Heart left ventricle (tissue), 13 donors: ENCODE measurements around the gene USP13.

Source experiments
- POLR2A ChIP-seq, 2 donors: fragments of 450-650 bp; IDR thresholded peaks; one replicate each; pipeline ENCODE4 v1.6.1; 2017; ENCODE audit warnings: antibody characterized with exemption in 2 of 2, mild to moderate bottlenecking in 2 of 2, moderate library complexity in 2 of 2
- TF ChIP-seq, protein P1 (sequence below), 12 donors: fragments of 200-600 bp; sonication (generic) in 4 of 12; IDR thresholded peaks; one replicate each; pipeline versions ENCODE4 v1.5.0 to v1.8.0; 2018 to 2022; ENCODE audit warnings: antibody characterized with exemption in 12 of 12, mild to moderate bottlenecking in 5 of 12
- donor health status: ischemic (EF 13 %, LVEDD 7.1; RV severe dilation, severe dysfunction).
- donor health status: DM: no; HTN: yes; CAD: no.
- donor health status: DM: no; HTN: no; CAD: no.
- donor health status: ischemic (EF 25% LVEDD 6.9; RV normal size, moderate dysfunction).
- donor health status: ischemic (EF 25% LVEDD 5.7; RV mildly dilated, moderate dysfunction).
- donor health status: ischemic (EF 35%, LVEDD 5.7; RV mildly dilated, moderate dysfunction).
- donor health status: nonischemic (EF 11% LVEDD 7.7; RV severe dilation, severe dysfunction).
- donor health status: DM: yes; HTN: yes; CAD: no.
- donor health status: PGD.
- donor health status: ischemic (EF 29% LVEDD 5.4; RV normal size, mild dysfunction).
- donor health status: nonischemic (EF 23%, LVEDD 6.1; RV moderate dilation, normal function).

DNA sequence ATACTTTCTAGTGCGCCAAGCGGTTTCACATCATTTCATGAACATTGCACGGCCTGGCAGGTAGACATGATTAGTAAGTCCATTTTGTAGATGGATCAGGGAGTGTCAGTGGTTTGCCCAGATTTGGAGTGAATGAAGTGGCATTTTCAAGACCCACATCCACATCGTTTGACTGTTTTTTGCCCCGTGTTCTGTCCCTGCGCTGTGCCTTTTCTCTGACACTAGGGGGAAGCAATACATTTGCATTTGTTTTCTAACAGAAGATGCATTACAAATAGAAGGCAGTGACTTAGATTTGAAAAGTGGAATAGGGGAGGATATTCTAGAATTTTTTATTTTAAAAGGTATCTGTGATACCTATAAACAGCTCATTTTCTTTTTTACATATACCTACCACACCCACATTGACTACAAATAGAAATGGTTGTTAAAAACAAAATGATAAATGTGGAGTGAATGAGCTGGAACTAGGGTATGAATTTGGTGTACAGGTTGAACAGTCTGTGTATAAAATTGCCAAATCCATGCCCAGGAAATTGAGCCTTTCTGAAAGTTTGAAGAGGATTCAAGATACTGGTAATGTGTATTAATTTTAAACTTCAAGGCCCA is 98.0 kb downstream of the USP13 start:
- TF ChIP-seq, protein P1, sequence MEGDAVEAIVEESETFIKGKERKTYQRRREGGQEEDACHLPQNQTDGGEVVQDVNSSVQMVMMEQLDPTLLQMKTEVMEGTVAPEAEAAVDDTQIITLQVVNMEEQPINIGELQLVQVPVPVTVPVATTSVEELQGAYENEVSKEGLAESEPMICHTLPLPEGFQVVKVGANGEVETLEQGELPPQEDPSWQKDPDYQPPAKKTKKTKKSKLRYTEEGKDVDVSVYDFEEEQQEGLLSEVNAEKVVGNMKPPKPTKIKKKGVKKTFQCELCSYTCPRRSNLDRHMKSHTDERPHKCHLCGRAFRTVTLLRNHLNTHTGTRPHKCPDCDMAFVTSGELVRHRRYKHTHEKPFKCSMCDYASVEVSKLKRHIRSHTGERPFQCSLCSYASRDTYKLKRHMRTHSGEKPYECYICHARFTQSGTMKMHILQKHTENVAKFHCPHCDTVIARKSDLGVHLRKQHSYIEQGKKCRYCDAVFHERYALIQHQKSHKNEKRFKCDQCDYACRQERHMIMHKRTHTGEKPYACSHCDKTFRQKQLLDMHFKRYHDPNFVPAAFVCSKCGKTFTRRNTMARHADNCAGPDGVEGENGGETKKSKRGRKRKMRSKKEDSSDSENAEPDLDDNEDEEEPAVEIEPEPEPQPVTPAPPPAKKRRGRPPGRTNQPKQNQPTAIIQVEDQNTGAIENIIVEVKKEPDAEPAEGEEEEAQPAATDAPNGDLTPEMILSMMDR (IDR thresholded peaks at IDR 0.05) = peak in 11 of 12 donors; percentile 19 to 50 (median 29)
- no peak for TF ChIP-seq POLR2A (IDR thresholded peaks at IDR 0.05)
